ENCODE data around the gene SLIT1.

The SLIT1 gene

DNA sequence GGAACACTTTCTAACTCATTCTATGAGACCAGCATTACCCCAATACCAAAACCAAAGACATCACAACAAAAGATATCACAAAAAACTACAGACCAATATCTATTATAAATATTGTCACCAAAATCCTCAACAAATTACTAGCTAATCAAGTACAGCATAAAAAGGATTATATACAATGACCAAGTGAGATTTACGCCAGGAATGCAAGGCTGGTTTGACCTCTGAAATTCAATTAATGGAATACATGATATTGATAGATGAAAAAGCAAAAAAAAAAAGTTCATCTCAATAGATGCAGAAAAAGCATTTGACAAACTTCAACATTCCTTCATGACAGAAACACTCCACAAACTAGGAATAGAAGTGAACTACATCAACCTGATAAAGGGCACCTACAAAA, 178.3 kb downstream of the SLIT1 start:
- DNase-seq (ENCODE audit: low read depth in 2 of 2, low spot score in 1 of 2), result no peak

DNA sequence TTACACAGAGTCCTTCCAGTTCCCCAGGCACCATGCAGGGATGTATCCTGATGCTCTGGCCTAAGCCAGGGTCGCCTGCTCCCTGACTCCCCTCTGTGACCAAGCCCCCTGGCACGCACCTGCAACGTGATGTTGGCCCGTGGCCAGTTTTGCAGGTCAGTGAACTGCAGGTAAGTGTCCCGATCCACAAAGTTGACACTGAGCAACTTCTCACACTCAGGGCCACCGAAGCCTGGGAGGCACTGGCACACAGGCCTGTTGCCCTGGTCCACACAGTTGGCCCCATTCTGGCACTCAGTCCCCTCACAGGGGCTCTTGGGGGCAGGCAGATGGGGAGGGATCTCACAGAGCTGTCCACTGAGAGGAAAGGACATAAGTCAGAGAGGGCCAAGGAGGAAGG, 179.4 kb downstream of the SLIT1 start:
- DNase-seq (ENCODE audit: low read depth in 2 of 2, low spot score in 1 of 2), result no peak

DNA sequence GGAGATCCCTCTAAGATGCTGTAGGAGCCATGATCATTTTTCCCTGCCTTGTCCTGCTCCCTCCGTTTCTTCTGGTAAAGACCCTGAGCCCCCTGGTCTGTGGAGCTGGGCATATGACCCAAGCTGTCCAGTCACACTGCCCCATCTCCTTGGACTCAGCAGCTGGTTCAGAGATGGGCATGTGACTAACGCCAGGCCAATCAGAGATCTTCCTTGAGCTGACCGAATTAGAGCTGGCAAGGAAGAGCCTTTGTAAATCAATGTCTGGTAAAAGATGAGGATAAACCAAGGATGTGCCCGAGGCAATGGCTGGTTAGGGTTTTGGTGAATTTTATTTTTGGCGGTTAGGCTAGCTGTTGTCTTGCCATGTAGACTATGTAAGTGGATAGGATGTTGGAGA, 180.4 kb downstream of the SLIT1 start:
- no peak for DNase-seq (ENCODE audit: low read depth in 2 of 2, low spot score in 1 of 2)

DNA sequence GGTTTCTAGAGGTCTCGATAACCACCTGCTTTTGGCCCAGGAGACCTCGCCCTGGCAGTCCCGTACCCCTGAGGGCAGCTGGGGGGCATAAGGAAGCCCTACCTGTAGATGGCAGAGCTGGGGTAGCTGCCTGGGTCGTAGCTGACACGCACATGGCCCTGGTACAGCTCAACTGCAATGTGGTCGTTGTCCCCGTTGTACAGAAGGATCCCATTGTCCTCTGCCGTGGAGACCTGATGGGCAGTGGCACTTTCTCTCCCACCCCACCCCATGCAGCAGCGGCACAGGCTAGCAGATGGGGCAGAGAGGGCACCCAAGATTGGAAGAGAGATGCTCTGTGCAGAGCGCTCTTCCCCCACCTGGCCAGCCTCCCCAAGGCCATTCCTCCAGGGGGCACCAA, 181.2 kb downstream of the SLIT1 start:
- DNase-seq (ENCODE audit: low read depth in 2 of 2, low spot score in 1 of 2), result no peak

DNA sequence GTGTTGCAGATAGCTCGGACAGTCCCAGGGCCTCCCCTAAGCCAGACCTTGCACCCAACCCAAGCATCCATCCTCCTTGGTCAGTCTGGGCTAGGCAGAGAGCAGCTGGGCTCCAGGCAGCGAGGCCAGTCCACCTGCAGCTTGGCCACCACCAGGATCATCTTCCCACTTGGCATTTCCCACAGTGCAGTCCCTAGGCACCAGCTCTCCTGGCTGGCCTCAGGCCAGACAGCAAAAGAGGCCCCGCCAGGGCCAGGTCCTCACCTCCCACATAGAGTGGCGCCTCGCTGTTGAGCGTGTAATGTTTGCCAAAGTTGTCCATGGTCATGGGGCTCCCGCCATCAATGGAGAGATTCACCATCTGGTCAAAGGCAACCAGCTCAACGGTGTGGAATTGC, 182.0 kb downstream of the SLIT1 start:
- DNase-seq (ENCODE audit: low read depth in 2 of 2, low spot score in 1 of 2), result no peak

DNA sequence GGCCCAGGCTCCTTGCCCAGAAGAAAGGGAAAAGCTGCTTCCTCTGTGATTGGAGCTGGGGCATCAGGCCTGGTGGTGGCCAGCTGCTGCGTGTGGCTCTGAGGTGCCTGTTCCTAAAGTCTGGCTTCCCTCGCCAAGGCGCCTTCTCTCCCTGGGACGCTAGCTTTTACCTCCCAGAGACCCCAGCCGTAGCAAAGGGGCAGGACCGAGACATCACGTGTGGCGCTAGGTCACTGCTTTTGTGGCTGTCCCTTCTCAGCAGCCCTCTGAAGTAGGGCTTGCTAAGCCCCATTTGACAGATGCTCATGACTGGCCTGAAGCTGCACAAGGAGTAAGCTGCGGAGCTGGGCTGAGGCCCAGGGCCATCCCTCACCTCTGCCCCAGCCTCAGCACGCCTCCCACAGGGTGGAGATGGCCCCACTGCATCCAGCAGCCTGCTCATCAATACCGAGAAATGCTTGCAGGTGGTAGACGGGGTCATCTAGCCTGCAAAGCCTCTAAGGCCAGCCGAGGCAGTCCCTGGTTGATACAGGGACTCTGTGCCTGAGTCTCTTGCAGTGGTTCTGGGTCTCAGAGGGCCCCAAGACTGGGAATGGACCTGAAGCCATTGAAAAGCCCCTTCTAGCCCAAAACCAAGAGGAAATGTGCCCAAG, 182.5 kb downstream of the SLIT1 start:
- DNase-seq (ENCODE audit: low read depth in 2 of 2, low spot score in 1 of 2), result no peak

DNA sequence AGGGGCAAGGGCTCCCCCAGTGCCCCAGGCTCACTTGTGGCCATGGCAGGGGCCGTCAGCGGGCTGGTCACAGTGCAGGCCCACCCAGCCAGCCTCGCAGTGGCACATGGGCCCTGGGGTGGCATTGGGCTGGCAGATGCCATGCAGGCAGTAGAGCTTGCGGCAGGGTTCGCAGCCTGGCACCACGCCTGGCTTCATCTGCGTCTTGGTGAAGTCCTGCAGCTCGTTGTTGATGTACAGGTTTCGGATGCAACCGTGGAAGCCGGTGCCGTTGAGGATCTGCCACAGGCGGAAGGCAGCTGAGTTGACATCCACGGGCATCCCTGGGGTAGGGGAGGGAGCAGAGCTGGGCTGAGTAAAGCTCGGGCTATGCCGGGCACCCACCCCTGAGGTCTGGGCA, 183.1 kb downstream of the SLIT1 start:
- no peak for DNase-seq (ENCODE audit: low read depth in 2 of 2, low spot score in 1 of 2)

DNA sequence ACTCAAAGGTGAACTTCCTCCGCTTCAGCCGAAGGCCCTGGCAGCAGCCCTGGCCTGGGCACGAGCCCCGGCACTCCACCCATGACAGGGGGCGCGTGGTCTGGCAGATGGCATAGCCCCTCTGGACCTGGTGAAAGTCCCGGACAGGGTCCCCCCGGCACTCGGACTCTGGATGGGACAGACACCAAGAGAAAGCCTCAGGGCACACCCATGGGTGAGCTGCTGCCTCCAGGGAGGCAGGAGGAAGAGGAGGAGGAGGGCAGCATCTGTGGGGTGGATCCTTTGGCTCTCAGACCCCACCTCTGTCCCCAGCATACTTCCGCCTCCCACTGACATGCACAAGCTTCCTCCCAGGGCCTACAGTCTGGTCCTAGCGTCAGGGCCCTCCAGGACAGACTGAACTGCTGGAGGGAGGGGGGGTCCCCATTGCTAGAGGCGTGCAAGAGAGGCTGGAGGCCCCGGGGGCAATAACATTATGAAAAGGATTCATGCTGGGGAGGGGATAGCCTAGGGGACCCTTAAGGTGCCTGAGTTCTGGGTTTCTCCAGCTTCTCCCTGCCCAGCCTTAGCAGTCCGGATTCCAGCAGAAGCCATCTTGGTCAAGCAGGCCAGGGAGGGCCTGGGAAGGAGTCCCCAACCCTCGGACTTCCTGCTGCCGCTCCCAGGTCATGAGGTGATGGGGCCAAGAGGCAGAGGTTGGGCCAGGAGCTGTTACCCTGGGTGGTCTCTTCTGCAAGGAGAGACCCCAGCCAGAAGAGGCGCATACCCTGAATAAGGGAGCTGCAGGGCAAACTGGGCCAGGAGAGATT, 184.4 kb downstream of the SLIT1 start:
- DNase-seq (ENCODE audit: low read depth in 2 of 2, low spot score in 1 of 2), result no peak

DNA sequence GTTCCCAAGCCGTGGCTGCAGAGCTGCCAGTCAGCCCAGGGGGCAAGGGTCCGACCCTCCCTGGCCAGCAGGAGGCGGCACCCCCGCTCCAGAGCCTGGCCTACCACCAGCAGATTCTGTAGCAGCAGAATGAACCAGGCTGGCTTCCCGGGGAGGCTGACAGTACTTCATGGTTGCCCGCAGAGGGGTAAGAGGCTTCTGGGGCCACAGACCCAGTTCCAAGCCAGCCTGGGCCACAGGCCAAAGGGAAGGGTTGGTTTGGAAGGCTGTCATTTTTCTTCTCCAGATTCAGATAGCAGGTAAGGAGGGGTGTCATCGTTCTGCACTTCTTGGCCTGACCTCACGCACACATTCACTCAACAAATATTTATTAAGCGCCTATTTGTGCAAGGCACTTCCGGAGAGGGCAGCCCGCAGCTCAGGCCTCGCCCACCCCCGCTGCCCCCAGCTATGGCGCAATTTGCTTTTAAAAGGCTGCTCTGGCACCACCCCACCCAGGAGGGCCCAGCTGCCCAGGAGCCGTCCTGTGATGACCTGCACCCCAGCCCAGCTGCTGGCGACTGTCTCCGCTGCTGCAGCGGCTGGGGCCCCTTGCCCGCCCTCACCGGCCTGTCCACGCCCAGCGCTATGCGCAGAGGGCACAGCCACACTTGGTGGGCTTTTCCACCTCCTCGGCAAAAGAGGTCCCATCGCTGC, 185.1 kb downstream of the SLIT1 start:
- DNase-seq (ENCODE audit: low read depth in 2 of 2, low spot score in 1 of 2), result no peak

DNA sequence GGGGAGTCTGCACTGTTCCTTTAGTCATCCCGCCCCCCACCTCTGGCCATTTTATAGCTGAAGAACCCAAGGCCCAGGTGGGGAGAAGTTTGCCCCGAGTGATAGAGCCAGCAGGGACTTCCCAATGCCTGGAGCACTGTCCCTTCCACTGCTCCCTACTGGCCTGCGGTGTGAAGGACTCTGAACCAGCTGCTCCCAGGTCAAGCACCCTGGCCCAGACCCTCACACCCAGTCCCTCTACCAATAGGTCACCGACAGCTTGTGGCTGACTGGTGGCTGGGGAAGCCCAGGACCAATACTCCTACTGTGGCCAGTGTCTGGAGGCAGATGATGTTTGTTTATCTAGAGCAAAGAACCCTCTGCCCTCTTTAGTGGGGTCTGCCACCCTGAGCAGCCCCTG, 185.8 kb downstream of the SLIT1 start:
- no peak for DNase-seq (ENCODE audit: low read depth in 2 of 2, low spot score in 1 of 2)

DNA sequence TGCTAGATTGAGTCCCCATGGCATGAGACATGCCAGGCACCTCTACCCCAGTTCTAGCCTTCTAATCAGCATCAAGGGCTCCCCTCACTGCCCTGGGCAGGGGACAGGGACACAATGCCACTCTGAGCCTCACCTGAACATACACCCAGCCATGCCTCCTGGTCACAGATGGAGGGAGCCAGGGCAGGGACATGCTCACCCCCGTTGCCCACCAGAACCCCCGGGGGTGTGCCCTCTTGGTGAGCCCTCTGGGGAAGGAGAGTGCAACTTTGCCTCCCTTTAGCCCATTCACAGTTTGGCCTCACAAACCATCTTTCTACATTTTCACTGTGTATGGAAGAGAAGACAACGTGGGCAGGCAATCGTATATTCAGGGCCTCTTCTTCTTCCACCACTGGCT, 186.4 kb downstream of the SLIT1 start:
- no peak for DNase-seq (ENCODE audit: low read depth in 2 of 2, low spot score in 1 of 2)

DNA sequence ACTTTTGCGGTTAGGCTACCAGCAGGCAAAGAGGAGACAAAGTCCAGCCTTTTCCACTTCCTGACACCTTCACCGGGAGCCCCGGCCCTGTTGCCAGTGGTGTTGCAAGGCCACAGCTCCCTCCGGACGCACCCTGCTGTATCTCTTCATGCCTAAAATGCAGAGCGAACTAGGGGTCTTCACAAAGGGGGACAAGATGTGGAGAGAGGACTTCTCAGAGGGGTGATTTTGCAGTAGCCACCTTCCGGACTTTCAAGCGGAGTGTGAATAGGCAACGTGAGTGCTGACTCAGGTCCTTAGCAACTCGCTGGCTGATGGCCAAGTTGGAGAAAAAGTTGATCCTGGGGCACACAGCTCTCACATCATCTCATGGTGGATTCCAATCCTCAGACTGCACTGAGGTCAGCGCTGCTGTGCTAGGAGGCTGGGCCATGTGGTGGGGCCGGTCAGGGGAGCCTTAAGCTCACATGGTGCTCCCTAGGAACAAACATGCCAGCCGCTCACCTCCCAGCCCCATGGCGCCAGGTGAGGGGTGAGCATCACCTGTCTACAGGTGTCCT, 187.3 kb downstream of the SLIT1 start:
- DNase-seq (ENCODE audit: low read depth in 2 of 2, low spot score in 1 of 2), result no peak

DNA sequence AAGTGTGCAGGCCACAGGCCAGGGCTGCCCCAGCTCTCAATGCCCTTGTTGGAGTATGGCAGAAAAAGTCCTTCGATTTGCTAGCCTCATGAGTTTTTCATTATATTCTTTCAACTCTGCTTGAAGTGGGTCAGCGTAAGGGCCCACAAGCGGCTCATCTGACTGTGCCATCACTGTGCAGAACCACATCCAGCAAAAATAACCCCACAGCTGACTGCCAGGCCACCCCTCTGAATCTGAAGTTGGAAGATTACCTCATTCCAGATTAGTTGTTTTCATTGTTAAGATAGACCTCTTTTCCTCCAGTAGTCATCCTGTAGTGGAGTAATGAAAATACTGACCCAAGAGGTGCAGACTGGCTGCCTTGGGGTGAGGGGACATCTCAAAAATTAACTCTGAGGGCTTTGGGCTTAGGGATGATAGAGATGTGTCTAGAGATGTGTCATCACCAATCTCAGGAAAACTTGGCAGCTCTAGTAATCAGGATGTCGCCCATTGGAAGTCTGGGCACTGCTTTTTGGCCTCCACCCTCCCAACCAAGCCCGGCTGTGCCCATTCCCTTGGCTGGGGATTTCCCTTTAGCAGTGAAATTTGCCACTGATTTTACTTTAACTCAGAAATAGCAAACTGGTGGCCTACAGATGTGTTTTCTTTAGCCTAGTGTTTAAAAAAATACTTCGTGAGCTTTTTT, 189.3 kb downstream of the SLIT1 start:
- DNase-seq (ENCODE audit: low read depth in 2 of 2, low spot score in 1 of 2), result no peak

DNA sequence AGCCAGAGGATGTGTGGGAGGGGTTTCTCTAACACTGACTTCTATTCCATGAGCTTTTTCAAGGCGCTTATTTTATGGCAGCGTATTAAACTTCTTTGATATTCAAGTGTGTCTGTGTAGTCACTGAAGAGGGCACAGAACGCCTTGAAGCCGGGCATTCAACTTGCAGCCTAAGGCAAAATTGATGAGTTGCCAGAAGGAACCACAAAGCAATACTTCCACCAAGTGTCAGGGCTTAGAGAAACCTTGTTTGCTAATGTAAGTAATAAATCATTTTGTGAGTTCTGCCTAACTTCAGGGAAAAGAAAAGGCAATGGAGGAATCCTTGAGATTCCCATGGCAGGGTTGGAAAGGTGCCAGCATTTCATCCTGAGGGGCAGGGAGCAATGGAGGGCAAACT, 189.9 kb downstream of the SLIT1 start:
- no peak for DNase-seq (ENCODE audit: low read depth in 2 of 2, low spot score in 1 of 2)

DNA sequence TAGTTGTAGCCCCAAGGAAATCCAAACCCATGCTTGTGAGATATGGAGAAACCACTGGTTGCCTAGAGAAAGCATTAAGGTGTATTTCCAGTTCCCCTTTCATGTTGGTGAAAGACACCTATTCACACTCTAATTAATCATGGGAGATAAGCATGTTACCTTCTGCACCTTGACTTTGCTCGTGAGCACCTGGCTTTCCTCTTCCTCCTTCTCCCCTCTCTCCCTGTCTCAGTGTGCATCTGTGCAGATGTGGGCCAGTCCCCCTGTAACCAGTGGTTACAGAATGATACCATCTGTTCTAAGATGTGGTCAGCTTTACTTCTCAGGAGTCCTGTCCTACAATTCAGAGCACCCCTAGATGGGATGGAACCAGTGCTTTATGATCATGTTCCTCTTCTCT, 193.0 kb downstream of the SLIT1 start:
- no peak for DNase-seq (ENCODE audit: low read depth in 2 of 2, low spot score in 1 of 2)

DNA sequence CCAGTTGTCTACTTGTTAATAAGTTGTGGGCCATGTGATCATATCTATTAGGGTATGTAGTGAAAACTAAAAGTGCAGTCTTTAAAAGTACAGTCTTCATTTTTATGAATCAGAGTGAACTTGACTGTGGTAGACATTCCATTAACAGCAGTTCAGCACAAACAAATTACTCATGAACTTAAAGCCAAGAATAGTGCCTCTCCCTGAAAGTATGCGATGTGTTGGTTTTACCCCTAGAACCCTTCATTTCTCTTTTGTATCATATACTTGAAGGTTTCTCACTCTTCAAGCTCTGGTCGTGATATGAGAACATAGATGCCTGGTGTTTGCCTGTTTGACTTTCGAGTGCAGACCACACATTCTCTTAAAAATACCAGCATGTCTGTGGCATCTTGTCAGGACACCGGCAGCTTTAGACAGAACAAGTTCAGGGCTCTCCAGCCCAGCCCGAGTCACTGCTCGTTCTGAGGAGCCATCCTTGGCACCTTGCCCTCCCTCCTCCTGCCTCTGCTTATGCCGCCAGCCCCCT, 194.4 kb downstream of the SLIT1 start:
- no peak for DNase-seq (ENCODE audit: low read depth in 2 of 2, low spot score in 1 of 2)

DNA sequence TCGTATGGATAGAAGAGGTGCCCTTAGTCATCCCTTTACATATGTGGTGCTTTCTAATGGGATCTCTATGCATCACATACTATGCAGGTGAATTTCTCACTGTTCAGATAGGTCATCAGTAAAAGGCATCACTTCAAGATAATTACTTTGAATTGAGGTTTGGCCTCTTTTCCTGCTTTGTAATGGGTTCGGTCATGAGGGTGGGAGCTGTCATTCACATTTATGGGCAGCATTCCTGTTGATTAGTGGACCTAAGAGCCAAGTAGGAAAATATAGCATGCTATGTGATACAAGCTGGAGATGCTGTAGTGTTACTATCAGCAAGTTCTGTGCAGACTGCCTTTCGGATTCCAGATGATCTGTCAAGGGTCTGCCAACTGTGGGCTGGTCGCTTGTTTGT, 197.3 kb downstream of the SLIT1 start:
- no peak for DNase-seq (ENCODE audit: low read depth in 2 of 2, low spot score in 1 of 2)

DNA sequence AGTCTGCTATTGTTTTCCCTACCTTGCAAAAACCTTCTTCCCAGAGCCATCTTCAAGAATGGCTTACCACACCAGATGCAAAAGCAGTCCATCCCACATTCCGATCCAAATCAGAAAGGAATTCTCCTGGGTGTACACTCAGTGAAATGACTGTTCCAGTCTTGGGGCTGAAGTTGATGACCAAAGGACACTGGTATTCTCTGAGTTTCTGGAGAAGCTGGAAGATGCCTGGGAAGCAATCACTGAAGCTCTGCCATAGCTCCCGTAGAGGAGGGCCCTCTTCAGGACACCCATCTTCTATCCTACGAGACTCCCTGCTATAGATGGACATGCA, 197.9 kb downstream of the SLIT1 start:
- no peak for DNase-seq (ENCODE audit: low read depth in 2 of 2, low spot score in 1 of 2)

DNA sequence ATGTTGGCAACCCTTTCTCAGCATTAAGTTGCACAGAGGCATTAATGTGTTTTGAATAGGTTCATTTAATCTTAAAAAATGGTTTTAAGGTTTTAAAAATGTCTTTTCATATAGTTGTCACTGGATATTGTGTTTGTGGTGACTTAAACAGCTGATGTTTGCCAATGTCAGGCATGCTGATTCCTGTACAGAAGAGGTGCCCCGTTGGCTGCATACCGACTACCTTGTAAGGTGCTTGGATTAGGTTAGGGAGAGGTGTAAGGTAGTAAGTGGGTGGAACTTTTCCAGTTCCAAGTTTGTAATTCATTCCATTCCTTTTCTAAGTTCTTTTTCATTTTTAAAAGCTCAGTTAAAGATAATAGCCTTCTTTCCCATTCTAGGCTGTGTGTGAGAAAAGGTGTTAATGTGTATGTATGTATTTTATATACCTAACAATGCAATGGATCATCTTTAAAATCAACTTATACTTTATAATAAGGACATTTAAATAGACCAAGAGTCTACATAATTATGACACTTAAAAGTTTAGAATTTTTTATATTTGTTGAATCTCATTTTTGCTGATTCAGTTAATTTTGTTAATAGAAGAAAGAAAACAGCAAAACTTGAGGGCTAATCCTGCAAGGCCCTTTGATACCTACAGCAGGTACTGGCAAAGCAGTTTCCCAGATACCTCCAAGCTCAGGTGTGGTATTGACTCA, 198.5 kb downstream of the SLIT1 start:
- DNase-seq (ENCODE audit: low read depth in 2 of 2, low spot score in 1 of 2), result no peak

DNA sequence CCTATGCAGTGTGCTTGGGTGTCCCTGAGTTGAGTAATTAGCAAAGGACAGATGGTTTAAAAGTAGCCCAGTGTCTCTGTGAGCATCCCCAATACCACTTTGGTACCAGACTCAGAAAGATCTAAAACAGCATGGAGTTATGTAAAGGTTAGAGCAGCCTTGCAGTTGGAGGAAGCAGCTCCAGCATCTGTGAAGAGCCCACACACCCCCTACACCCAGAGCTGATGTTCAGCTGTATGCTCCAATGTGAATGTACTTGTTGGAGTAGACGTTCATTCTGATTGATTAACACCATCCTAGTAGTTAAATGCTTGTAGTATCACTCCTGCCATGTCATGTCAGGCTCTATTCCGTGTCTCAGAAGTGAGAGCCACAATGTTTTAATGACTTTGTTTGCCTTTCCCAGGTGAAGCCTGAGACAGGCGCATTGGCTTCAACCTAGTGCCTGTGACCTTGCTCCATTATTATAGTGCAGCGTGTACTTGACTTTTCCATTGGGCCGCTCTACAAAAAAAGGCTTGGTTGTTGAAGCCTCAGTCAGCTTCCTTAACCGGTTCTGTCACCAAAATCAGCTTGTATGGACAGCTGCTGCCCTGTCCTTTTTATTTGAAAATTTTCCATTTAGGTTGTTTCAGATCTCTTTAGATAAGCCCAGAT, 199.4 kb downstream of the SLIT1 start:
- no peak for DNase-seq (ENCODE audit: low read depth in 2 of 2, low spot score in 1 of 2)
